Spleen (tissue), 13 donors: ENCODE data around the gene CFAP157. TPM values are rescaled to one million over a fixed set of nuclear protein-coding genes. Genes with fewer than 3 reads are reported as not detected.

ENCODE experiments used
- DNase-seq: peaks from one replicate; pipeline ENCODE4 v3.0.0-alpha.2; 2020
- H3K27ac ChIP-seq, 8 donors: fragments of 200-600 bp; sonication (generic) in 7 of 8; 1 replicate in 4 of 8; 2 replicates in 4 of 8; pipeline versions ENCODE4 v1.5.0 to v1.8.0; 2016 to 2021; ENCODE audit warnings: inconsistent platforms in 4 of 8, mild to moderate bottlenecking in 4 of 8, moderate library complexity in 1 of 8
- H3K27me3 ChIP-seq, 7 donors: fragments of 200-600 bp; sonication (generic) in 6 of 7; replicated peaks in 1 of 7; 1 replicate in 4 of 7; 2 replicates in 3 of 7; pipeline versions ENCODE4 v1.5.0 to v1.8.0; 2016 to 2021; ENCODE audit warnings: inconsistent platforms in 3 of 7, mild to moderate bottlenecking in 1 of 7
- H3K36me3 ChIP-seq, 6 donors: fragments of 200-600 bp; sonication (generic) in 5 of 6; 1 replicate in 4 of 6; 2 replicates in 2 of 6; pipeline versions ENCODE4 v1.5.0 to v1.8.0; 2016 to 2021; ENCODE audit warnings: inconsistent platforms in 2 of 6
- H3K4me1 ChIP-seq, 6 donors: fragments of 200-600 bp; sonication (generic) in 5 of 6; 1 replicate in 3 of 6; 2 replicates in 3 of 6; pipeline versions ENCODE4 v1.5.0 to v1.8.0; 2016 to 2021; ENCODE audit warnings: inconsistent platforms in 3 of 6
- H3K4me3 ChIP-seq, 8 donors: fragments of 200-600 bp; sonication (generic) in 7 of 8; 1 replicate in 4 of 8; 2 replicates in 4 of 8; pipeline versions ENCODE4 v1.5.0 to v1.8.0; 2016 to 2021; ENCODE audit warnings: inconsistent platforms in 4 of 8, mild to moderate bottlenecking in 4 of 8, moderate library complexity in 2 of 8
- H3K9me3 ChIP-seq, 8 donors: fragments of 200-600 bp; sonication (generic) in 7 of 8; 1 replicate in 4 of 8; 2 replicates in 4 of 8; pipeline versions ENCODE4 v1.5.0 to v1.8.0; 2016 to 2021; ENCODE audit warnings: inconsistent platforms in 4 of 8
- POLR2A ChIP-seq, 3 donors: fragments of 450-650 bp; IDR thresholded peaks; one replicate each; pipeline ENCODE4 v1.5.1; 2017; ENCODE audit warnings: antibody characterized with exemption in 3 of 3, mild to moderate bottlenecking in 1 of 3
- POLR2AphosphoS5 ChIP-seq, 3 donors: sonication (generic); formaldehyde crosslinking; IDR thresholded peaks; one replicate each; pipeline ENCODE4 v1.5.1; 2017; ENCODE audit warnings: antibody characterized with exemption in 3 of 3
- WGBS, 5 donors: extraction: QIAGEN DNeasy Blood & Tissue Kit in 3 of 5; methylation state at CpG; one replicate each; pipeline versions ENCODE4 v1.1.5 to v1.1.7; 2013 to 2018; 5-methylcytosine and 5-hydroxymethylcytosine counted together
- intact Hi-C: fragments of 100-400 bp; cut with DNase I; formaldehyde crosslinking; loops from one replicate; pipeline ENCODE4 v1.15.0; 2023; ENCODE audit warnings: low total_unique reads
- long read RNA-seq, 2 donors: transcript quantifications; one replicate each; lab custom pipeline, GENCODE V29; 2026
- polyA plus RNA-seq, 3 donors: library from polyadenylated mRNA; stranded (reverse); fragments of 200-250 nt; gene quantifications; one replicate each; pipeline ENCODE4 v1.2.1, GENCODE V29; 2013
- total RNA-seq, 7 donors: library from RNA; depleted of rRNA in 3 of 7; stranded (reverse); fragments of >200 nt in 3 of 7; fragmentation: NEBNext Ultra II Directional in 4 of 7; extraction: Animal tissue kit (Norgen Biotek cat#: 25700) in 4 of 7; gene quantifications; one replicate each; pipeline versions ENCODE4 v1.1.0 to v1.2.1, GENCODE V29; 2016 to 2021
- TF ChIP-seq, protein P1 (sequence below), 11 experiments: fragments of 200-600 bp in 7 of 11; fragments of 450-650 bp in 4 of 11; sonication (generic) in 4 of 11; IDR thresholded peaks in 8 of 11; conservative IDR thresholded peaks in 3 of 11; 1 replicate in 7 of 11; 2 replicates in 4 of 11; pipeline versions ENCODE4 v1.4.0 to v1.8.0; 2016 to 2021; ENCODE audit warnings: antibody characterized with exemption in 11 of 11, inconsistent platforms in 4 of 11, mild to moderate bottlenecking in 1 of 11
- donor health status: healthy with polysubstance abuse.
- donor health status: DM: no; HTN: no; CAD: no; lungs with moderate emphysema.
- donor health status: DM: no; HTN: no; CAD: no.
- donor health status: Bipolar disorder and iron deficiency.
- donor health status: healthy.
- donor health status: DM: no; HTN: no; CAD: no.
- donor health status: DM: yes; HTN: yes; CAD: no.

CFAP157 gene
- total RNA-seq = under 1 TPM in 4 of 7 donors, not detected in 3; 0.13 to 0.21 (median 0.17) TPM
- polyA plus RNA-seq = under 1 TPM; 0.09 to 0.13 (median 0.12) TPM
- long read RNA-seq, donor 1 = 0 reads
- long read RNA-seq, donor 2 = 0 reads

DNA sequence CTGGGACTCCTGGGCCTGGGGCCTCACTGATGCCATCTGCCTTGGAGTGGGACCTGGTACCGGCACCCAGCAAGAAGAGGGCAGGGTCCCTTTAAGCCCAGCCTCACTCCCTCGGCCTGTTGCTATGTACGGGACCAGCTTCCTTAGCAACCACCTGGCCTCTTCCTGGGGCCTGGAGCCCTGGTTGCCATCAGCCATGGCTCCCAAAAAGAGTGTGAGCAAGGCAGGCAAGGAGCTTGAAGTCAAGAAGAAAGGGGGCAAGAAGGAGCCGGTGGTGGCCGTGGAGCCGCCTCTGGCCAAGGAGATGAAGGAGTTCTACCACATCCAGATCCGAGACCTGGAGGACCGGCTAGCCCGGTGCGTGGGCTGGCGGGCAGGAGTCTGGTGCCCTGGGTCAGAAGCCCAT lies at the start of gene CFAP157:
Gene CFAP157 (plus strand): TSS at position 153 of the 406 bp plus-strand sequence. CDS start 44 bp downstream, at position 197.
- Histone ChIP-seq H3K27me3 (no peaks in the 10 kb centered on the region), H3K4me1 (peaks cover 0 to 23% (median 16%) of the 10 kb centered on the region in 6 donors), H3K27ac (no peak within 1 kb of the TSS), H3K4me3 (no peak within 1 kb of the TSS), H3K36me3 (peaks cover 0 to 2% (median 0%) of the 10 kb centered on the region in 6 donors), H3K9me3 (no peaks in the 10 kb centered on the region)
- no peak for DNase-seq
- TF ChIP-seq, protein P1, sequence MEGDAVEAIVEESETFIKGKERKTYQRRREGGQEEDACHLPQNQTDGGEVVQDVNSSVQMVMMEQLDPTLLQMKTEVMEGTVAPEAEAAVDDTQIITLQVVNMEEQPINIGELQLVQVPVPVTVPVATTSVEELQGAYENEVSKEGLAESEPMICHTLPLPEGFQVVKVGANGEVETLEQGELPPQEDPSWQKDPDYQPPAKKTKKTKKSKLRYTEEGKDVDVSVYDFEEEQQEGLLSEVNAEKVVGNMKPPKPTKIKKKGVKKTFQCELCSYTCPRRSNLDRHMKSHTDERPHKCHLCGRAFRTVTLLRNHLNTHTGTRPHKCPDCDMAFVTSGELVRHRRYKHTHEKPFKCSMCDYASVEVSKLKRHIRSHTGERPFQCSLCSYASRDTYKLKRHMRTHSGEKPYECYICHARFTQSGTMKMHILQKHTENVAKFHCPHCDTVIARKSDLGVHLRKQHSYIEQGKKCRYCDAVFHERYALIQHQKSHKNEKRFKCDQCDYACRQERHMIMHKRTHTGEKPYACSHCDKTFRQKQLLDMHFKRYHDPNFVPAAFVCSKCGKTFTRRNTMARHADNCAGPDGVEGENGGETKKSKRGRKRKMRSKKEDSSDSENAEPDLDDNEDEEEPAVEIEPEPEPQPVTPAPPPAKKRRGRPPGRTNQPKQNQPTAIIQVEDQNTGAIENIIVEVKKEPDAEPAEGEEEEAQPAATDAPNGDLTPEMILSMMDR (IDR thresholded peaks at IDR 0.05 in 8 of 11, conservative IDR thresholded peaks at IDR 0.05 in 3 of 11) = no peak
- peak in 1 of 3 donors; percentile 5 for TF ChIP-seq POLR2AphosphoS5 (IDR thresholded peaks at IDR 0.05)
- intact Hi-C loops = no loop called here
- WGBS, 5 donors = 55 to 78% (median 73%) methylated on average over 11 of the region's 11 CpGs

DNA sequence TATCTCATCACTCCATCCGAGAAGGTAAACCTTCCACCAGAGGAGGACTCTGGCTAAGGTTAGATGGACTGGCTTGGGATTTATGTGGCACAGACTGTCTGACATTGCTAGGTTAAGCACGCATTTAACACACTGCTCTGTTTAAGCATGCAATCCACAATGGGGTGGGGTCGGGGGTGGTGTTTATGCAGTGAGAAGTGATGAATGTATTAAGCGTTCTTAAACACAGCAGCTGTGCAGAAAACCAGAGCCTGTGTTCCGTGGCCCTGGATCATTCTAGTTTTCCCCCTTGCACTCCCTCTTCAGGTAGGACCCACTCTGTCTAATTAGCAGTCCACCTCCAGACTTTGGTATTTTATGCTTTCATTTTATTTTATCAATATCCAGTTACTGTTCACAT lies 48.4 kb upstream of the CFAP157 start:
- Histone ChIP-seq H3K4me3 (no peak overlapping the region), H3K27ac (no peak overlapping the region), H3K4me1 (no peaks in the 10 kb centered on the region), H3K9me3 (no peaks in the 10 kb centered on the region), H3K27me3 (no peaks in the 10 kb centered on the region), H3K36me3 (peaks cover 0 to 46% (median 7%) of the 10 kb centered on the region in 6 donors)
- intact Hi-C loops = no loop called here
- TF ChIP-seq, protein P1 (IDR thresholded peaks at IDR 0.05 in 8 of 11, conservative IDR thresholded peaks at IDR 0.05 in 3 of 11) = no peak
- no peak for DNase-seq
- WGBS, 5 donors = 86 to 91% (median 90%) methylated on average over 5 of the region's 5 CpGs

DNA sequence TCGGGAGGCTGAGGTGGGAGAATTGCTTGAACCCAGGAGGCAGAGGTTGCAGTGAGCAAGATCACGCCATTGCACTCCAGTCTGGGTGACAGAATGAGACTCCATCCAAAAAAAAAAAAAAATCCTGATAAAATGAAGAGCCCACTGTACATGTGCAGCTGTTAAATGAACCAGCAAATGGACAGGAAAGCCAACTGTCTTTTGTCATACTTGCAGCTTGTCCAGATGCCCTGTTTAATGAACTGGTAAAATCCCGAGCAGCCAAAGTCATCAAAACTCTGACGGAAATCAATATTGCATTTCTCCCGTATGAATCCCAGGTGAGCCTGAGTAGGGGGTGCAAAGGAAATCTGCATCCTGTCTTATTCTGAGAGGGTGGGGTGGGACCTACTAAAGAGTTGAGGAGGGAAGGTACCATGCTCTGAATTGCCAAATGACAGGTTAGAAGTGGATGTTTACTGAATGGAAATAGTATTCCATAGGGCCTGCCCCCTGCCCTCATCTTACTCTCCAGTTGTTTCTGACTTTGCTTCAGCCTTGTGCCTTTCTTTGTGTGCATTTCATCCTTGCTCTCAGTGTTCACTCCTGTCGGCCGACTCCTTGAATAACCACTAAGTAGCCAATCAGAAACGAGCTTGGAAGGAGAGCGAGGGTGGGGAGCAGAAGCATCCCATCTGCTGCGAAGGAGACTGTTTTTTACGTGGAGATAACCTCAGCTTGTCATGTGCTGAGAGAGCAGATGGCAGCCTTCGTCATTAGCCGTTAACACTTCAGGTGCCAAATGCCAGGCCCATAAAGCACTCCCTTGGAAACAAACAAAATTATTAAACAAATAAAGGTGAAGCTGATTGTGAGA lies 45.7 kb upstream of the CFAP157 start:
- 80 to 87% (median 84%) methylated on average over 13 of the region's 13 CpGs for WGBS, 5 donors
- intact Hi-C loops = no loop called here

GRCh38 chr9:127662617-127663016 lies 44.2 kb upstream of the CFAP157 start:
- WGBS, 5 donors = 78 to 94% (median 82%) methylated on average over 1 of the region's 1 CpG
- Histone ChIP-seq H3K4me1 (peaks cover 0 to 14% (median 2%) of the 10 kb centered on the region in 6 donors), H3K36me3 (peaks cover 0 to 43% (median 7%) of the 10 kb centered on the region in 6 donors), H3K27me3 (no peaks in the 10 kb centered on the region), H3K27ac (no peak overlapping the region), H3K4me3 (no peak overlapping the region), H3K9me3 (no peaks in the 10 kb centered on the region)
- DNase-seq = no peak
- no peak for TF ChIP-seq POLR2A (IDR thresholded peaks at IDR 0.05)
- TF ChIP-seq, protein P1 (IDR thresholded peaks at IDR 0.05 in 8 of 11, conservative IDR thresholded peaks at IDR 0.05 in 3 of 11) = no peak
- no peak for TF ChIP-seq POLR2AphosphoS5 (IDR thresholded peaks at IDR 0.05)
- intact Hi-C loops = no loop called here

More for the DNA sequence above, 45.7 kb upstream of the CFAP157 start:
- no peak overlapping the region for H3K27ac ChIP-seq
- no peaks in the 10 kb centered on the region for H3K9me3 ChIP-seq
- peaks cover 0 to 35% (median 7%) of the 10 kb centered on the region in 6 donors for H3K36me3 ChIP-seq
- no peak overlapping the region for H3K4me3 ChIP-seq
- H3K4me1 ChIP-seq = peaks cover 0 to 14% (median 2%) of the 10 kb centered on the region in 6 donors
- no peak for DNase-seq
- H3K27me3 ChIP-seq = no peaks in the 10 kb centered on the region
- no peak for TF ChIP-seq POLR2AphosphoS5 (IDR thresholded peaks at IDR 0.05)
